ENCODE data around the gene COL4A6. TPM values are rescaled to one million over a fixed set of nuclear protein-coding genes. Genes with fewer than 3 reads are reported as not detected.

The COL4A6 gene
- polyA plus RNA-seq, 1 donor from 2014 or later, result 1.6 TPM

- no peak overlapping the region for H3K27ac ChIP-seq (ENCODE audit: low read length)
- no peak overlapping the region for H3K4me3 ChIP-seq (ENCODE audit: low read length)
- no peaks in the 10 kb centered on the region for H3K79me2 ChIP-seq (replicated peaks; ENCODE audit: insufficient read depth, low read length)
- H2AFZ ChIP-seq (ENCODE audit: low read depth, low read length), result no peak overlapping the region
- no peaks in the 10 kb centered on the region for H4K20me1 ChIP-seq (ENCODE audit: insufficient read depth)
- no peaks in the 10 kb centered on the region for H3F3A ChIP-seq (ENCODE audit: insufficient read depth, low read length, poor library complexity, severe bottlenecking)
- no peak overlapping the region for H3K9ac ChIP-seq (ENCODE audit: low read length)
- no peak overlapping the region for H3K4me2 ChIP-seq (ENCODE audit: low read length)
- no peak for TF ChIP-seq REST (IDR thresholded peaks at IDR 0.05; ENCODE audit: borderline replicate concordance)
- no peak for TF ChIP-seq RAD21 (conservative IDR thresholded peaks at IDR 0.05)
- no peak for TF ChIP-seq SMC3 (conservative IDR thresholded peaks at IDR 0.05; ENCODE audit: poor library complexity)
- no peak for TF ChIP-seq EP300 (conservative IDR thresholded peaks at IDR 0.05; ENCODE audit: poor library complexity, severe bottlenecking)
- no peak for TF ChIP-seq MXI1 (conservative IDR thresholded peaks at IDR 0.05; ENCODE audit: poor library complexity, severe bottlenecking)
- TF ChIP-seq TAF1 (IDR thresholded peaks at IDR 0.05; ENCODE audit: low read depth), result no peak
- no peak for TF ChIP-seq CTCF (IDR thresholded peaks at IDR 0.05; ENCODE audit: poor library complexity, severe bottlenecking)
- H3K36me3 ChIP-seq (ENCODE audit: insufficient read depth, low read length), result no peaks in the 10 kb centered on the region
- no peaks in the 10 kb centered on the region for H3K27me3 ChIP-seq (ENCODE audit: insufficient read depth, low read depth, low read length)
- no peaks in the 10 kb centered on the region for H3K9me3 ChIP-seq (ENCODE audit: low read length)
- no peaks in the 10 kb centered on the region for H3K9me2 ChIP-seq (ENCODE audit: insufficient read depth, low read length)
Observed at GRCh38 chrX:108361316-108361715, 76.9 kb downstream of the COL4A6 start.

- no peaks in the 10 kb centered on the region for H3K79me2 ChIP-seq (replicated peaks; ENCODE audit: insufficient read depth, low read length)
- no peaks in the 10 kb centered on the region for H3K36me3 ChIP-seq (ENCODE audit: insufficient read depth, low read length)
- H3K27ac ChIP-seq (ENCODE audit: low read length), result no peak overlapping the region
- no peak overlapping the region for H3K4me3 ChIP-seq (ENCODE audit: low read length)
- H3F3A ChIP-seq (ENCODE audit: insufficient read depth, low read length, poor library complexity, severe bottlenecking), result no peaks in the 10 kb centered on the region
- H3K4me2 ChIP-seq (ENCODE audit: low read length), result no peak overlapping the region
- TF ChIP-seq TAF1 (IDR thresholded peaks at IDR 0.05; ENCODE audit: low read depth), result no peak
- TF ChIP-seq MXI1 (conservative IDR thresholded peaks at IDR 0.05; ENCODE audit: poor library complexity, severe bottlenecking), result no peak
- TF ChIP-seq RAD21 (conservative IDR thresholded peaks at IDR 0.05), result no peak
- TF ChIP-seq EP300 (conservative IDR thresholded peaks at IDR 0.05; ENCODE audit: poor library complexity, severe bottlenecking), result no peak
- no peak for TF ChIP-seq REST (IDR thresholded peaks at IDR 0.05; ENCODE audit: borderline replicate concordance)
- TF ChIP-seq POLR2AphosphoS5 (IDR thresholded peaks at IDR 0.05), result no peak
- TF ChIP-seq EZH2 (IDR thresholded peaks at IDR 0.05; ENCODE audit: borderline replicate concordance, insufficient read depth, low read length, poor library complexity, severe bottlenecking), result no peak
- no peak for TF ChIP-seq SMC3 (conservative IDR thresholded peaks at IDR 0.05; ENCODE audit: poor library complexity)
- no peak for TF ChIP-seq CTCF (IDR thresholded peaks at IDR 0.05; ENCODE audit: poor library complexity, severe bottlenecking)
- no peak overlapping the region for H2AFZ ChIP-seq (ENCODE audit: low read depth, low read length)
- H3K27me3 ChIP-seq (ENCODE audit: insufficient read depth, low read depth, low read length), result no peaks in the 10 kb centered on the region
- no peaks in the 10 kb centered on the region for H3K9me3 ChIP-seq (ENCODE audit: low read length)
- no peaks in the 10 kb centered on the region for H3K9me2 ChIP-seq (ENCODE audit: insufficient read depth, low read length)
- no peak overlapping the region for H3K9ac ChIP-seq (ENCODE audit: low read length)
- H4K20me1 ChIP-seq (ENCODE audit: insufficient read depth), result no peaks in the 10 kb centered on the region
Observed at GRCh38 chrX:108359806-108360602, 78.2 kb downstream of the COL4A6 start.

Data from neural cell (in vitro differentiated cells).